HEK293 (cell line): Measurements from ENCODE around the gene VARS1.

Experiments used
- KLF16 ChIP-seq: fragments of 450-650 bp; formaldehyde crosslinking; IDR thresholded peaks from 2 replicates; pipeline ENCODE4 v1.5.1; 2017; ENCODE audit warnings: missing biosample characterization, missing genetic modification characterization
- MEIS1 ChIP-seq: sonication (generic); formaldehyde crosslinking; IDR thresholded peaks from 2 replicates; pipeline ENCODE4 v1.8.1; 2022; ENCODE audit warnings: missing genetic modification reagents, mild to moderate bottlenecking, borderline replicate concordance
- MZF1 ChIP-seq: fragments of 450-650 bp; formaldehyde crosslinking; IDR thresholded peaks from 2 replicates; pipeline ENCODE4 v1.5.1; 2017; ENCODE audit warnings: missing biosample characterization, missing genetic modification characterization, borderline replicate concordance
- PRDM2 ChIP-seq: fragments of 450-650 bp; formaldehyde crosslinking; IDR thresholded peaks from 2 replicates; pipeline ENCODE4 v1.5.1; 2016; ENCODE audit warnings: missing biosample characterization, missing genetic modification characterization, borderline replicate concordance
- SP3 ChIP-seq: fragments of 450-650 bp; formaldehyde crosslinking; IDR thresholded peaks from 2 replicates; pipeline ENCODE4 v1.5.1; 2016; ENCODE audit warnings: missing biosample characterization, missing genetic modification characterization
- TCF7L2 ChIP-seq: IDR thresholded peaks from 2 replicates; pipeline ENCODE4 v1.6.1; 2011; ENCODE audit warnings: low read depth, mild to moderate bottlenecking, inconsistent platforms, low read length, moderate library complexity, borderline replicate concordance
- YY1 ChIP-seq: fragments of 450-650 bp; formaldehyde crosslinking; IDR thresholded peaks from 2 replicates; pipeline ENCODE4 v1.5.1; 2018; ENCODE audit warnings: missing biosample characterization, missing genetic modification characterization
- ZBTB48 ChIP-seq: fragments of 450-650 bp; formaldehyde crosslinking; IDR thresholded peaks from 2 replicates; pipeline ENCODE4 v1.5.1; 2016; ENCODE audit warnings: missing biosample characterization, missing genetic modification characterization
- ZNF211 ChIP-seq: fragments of 450-650 bp; formaldehyde crosslinking; IDR thresholded peaks from 2 replicates; pipeline ENCODE4 v1.5.1; 2016; ENCODE audit warnings: low read depth, missing biosample characterization, missing genetic modification characterization
- ZNF391 ChIP-seq: fragments of 450-650 bp; formaldehyde crosslinking; IDR thresholded peaks from 2 replicates; pipeline ENCODE4 v1.5.1; 2016; ENCODE audit warnings: low read depth, missing biosample characterization, missing genetic modification characterization, borderline replicate concordance
- ZNF423 ChIP-seq: fragments of 450-650 bp; formaldehyde crosslinking; IDR thresholded peaks from 2 replicates; pipeline ENCODE4 v1.5.1; 2016; ENCODE audit warnings: missing biosample characterization, missing genetic modification characterization
- ZNF48 ChIP-seq: fragments of 450-650 bp; formaldehyde crosslinking; IDR thresholded peaks from 2 replicates; pipeline ENCODE4 v1.5.1; 2016; ENCODE audit warnings: missing biosample characterization, missing genetic modification characterization
- ZNF521 ChIP-seq: fragments of 450-650 bp; formaldehyde crosslinking; IDR thresholded peaks from 2 replicates; pipeline ENCODE4 v1.5.1; 2017; ENCODE audit warnings: missing biosample characterization, mild to moderate bottlenecking, missing genetic modification characterization
- ZNF555 ChIP-seq: fragments of 450-650 bp; formaldehyde crosslinking; conservative IDR thresholded peaks from 2 replicates; pipeline ENCODE4 v1.5.1; 2017; ENCODE audit warnings: missing biosample characterization, mild to moderate bottlenecking, missing genetic modification characterization, inconsistent platforms
- ZNF585B ChIP-seq: fragments of 450-650 bp; formaldehyde crosslinking; IDR thresholded peaks from 2 replicates; pipeline ENCODE4 v1.5.1; 2016; ENCODE audit warnings: missing biosample characterization, missing genetic modification characterization
- ZNF623 ChIP-seq: fragments of 450-650 bp; formaldehyde crosslinking; IDR thresholded peaks from 2 replicates; pipeline ENCODE4 v1.5.1; 2016; ENCODE audit warnings: missing biosample characterization, missing genetic modification characterization
- ZNF624 ChIP-seq: fragments of 450-650 bp; formaldehyde crosslinking; IDR thresholded peaks from 2 replicates; pipeline ENCODE4 v1.5.1; 2017; ENCODE audit warnings: missing biosample characterization, missing genetic modification characterization
- ZNF76 ChIP-seq: fragments of 450-650 bp; formaldehyde crosslinking; IDR thresholded peaks from 2 replicates; pipeline ENCODE4; 2016; ENCODE audit warnings: low read depth, missing biosample characterization, missing genetic modification characterization, borderline replicate concordance
- ZNF768 ChIP-seq: fragments of 450-650 bp; formaldehyde crosslinking; IDR thresholded peaks from 2 replicates; pipeline ENCODE4 v1.5.1; 2018; ENCODE audit warnings: missing biosample characterization, mild to moderate bottlenecking, missing genetic modification characterization
- ZNF776 ChIP-seq: fragments of 450-650 bp; formaldehyde crosslinking; IDR thresholded peaks from 2 replicates; pipeline ENCODE4 v1.5.0; 2017; ENCODE audit warnings: missing biosample characterization, missing genetic modification characterization, borderline replicate concordance
- ZSCAN23 ChIP-seq: fragments of 450-650 bp; formaldehyde crosslinking; IDR thresholded peaks from 2 replicates; pipeline ENCODE4 v1.5.1; 2016; ENCODE audit warnings: missing biosample characterization, missing genetic modification characterization
- ZSCAN4 ChIP-seq: fragments of 450-650 bp; formaldehyde crosslinking; IDR thresholded peaks from 2 replicates; pipeline ENCODE4 v1.5.1; 2017; ENCODE audit warnings: missing biosample characterization, missing genetic modification characterization
- ZXDB ChIP-seq: fragments of 450-650 bp; formaldehyde crosslinking; IDR thresholded peaks from 2 replicates; pipeline ENCODE4 v1.5.1; 2016; ENCODE audit warnings: missing biosample characterization, missing genetic modification characterization
- TF ChIP-seq, protein P1 (sequence below): sonication (generic); formaldehyde crosslinking; IDR thresholded peaks from 2 replicates; pipeline ENCODE4 v1.8.1; 2022; ENCODE audit warnings: mild to moderate bottlenecking, moderate library complexity, missing genetic modification reagents
- TF ChIP-seq, protein P2 (sequence below): fragments of 450-650 bp; formaldehyde crosslinking; IDR thresholded peaks from 2 replicates; pipeline ENCODE4 v1.5.1; 2017; ENCODE audit warnings: missing biosample characterization, missing genetic modification characterization

Gene VARS1

GRCh38 chr6:31776989-31777666, 18.4 kb downstream of the VARS1 start, which contains the start of gene VWA7 (continued):
- TF ChIP-seq YY1 (tag by site-specific recombination): no peak
- no peak for TF ChIP-seq TCF7L2
- peak; percentile 89 for TF ChIP-seq ZBTB48 (tag by site-specific recombination)
- peak; percentile 27 for TF ChIP-seq ZSCAN23 (tag by site-specific recombination)
- 0 out of 2 replicates have a peak, but pooled peaks have one; percentile 28 for TF ChIP-seq ZNF211 (tag by site-specific recombination)
- peak; percentile 66; the same call in 1 of the 2 replicates for TF ChIP-seq PRDM2 (tag by site-specific recombination)
- no peak for TF ChIP-seq ZNF48 (tag by site-specific recombination)
- TF ChIP-seq SP3 (tag by site-specific recombination): peak; percentile 74
- TF ChIP-seq ZNF521 (tag by site-specific recombination): no peak
- TF ChIP-seq ZSCAN4 (tag by site-specific recombination): peak; percentile 38; the same call in 1 of the 2 replicates
- TF ChIP-seq ZNF76: peak; percentile 70; the same call in 1 of the 2 replicates
- peak; percentile 91 for TF ChIP-seq ZNF624
- no peak for TF ChIP-seq ZNF585B (tag by site-specific recombination)
- TF ChIP-seq, protein P1, sequence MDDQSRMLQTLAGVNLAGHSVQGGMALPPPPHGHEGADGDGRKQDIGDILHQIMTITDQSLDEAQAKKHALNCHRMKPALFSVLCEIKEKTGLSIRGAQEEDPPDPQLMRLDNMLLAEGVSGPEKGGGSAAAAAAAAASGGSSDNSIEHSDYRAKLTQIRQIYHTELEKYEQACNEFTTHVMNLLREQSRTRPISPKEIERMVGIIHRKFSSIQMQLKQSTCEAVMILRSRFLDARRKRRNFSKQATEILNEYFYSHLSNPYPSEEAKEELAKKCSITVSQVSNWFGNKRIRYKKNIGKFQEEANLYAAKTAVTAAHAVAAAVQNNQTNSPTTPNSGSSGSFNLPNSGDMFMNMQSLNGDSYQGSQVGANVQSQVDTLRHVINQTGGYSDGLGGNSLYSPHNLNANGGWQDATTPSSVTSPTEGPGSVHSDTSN (CRISPR knock-in tag): peak; percentile 93; the same call in 1 of the 2 replicates
- no peak for TF ChIP-seq ZNF555 (tag by site-specific recombination)
- TF ChIP-seq ZXDB (tag by site-specific recombination): peak; percentile 77
- TF ChIP-seq ZNF391 (tag by site-specific recombination): 0 out of 2 replicates have a peak, but pooled peaks have one; percentile 20
- TF ChIP-seq, protein P2, sequence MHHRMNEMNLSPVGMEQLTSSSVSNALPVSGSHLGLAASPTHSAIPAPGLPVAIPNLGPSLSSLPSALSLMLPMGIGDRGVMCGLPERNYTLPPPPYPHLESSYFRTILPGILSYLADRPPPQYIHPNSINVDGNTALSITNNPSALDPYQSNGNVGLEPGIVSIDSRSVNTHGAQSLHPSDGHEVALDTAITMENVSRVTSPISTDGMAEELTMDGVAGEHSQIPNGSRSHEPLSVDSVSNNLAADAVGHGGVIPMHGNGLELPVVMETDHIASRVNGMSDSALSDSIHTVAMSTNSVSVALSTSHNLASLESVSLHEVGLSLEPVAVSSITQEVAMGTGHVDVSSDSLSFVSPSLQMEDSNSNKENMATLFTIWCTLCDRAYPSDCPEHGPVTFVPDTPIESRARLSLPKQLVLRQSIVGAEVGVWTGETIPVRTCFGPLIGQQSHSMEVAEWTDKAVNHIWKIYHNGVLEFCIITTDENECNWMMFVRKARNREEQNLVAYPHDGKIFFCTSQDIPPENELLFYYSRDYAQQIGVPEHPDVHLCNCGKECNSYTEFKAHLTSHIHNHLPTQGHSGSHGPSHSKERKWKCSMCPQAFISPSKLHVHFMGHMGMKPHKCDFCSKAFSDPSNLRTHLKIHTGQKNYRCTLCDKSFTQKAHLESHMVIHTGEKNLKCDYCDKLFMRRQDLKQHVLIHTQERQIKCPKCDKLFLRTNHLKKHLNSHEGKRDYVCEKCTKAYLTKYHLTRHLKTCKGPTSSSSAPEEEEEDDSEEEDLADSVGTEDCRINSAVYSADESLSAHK (tag by site-specific recombination): peak; percentile 48; the same call in 1 of the 2 replicates
- no peak; the same call in 1 of the 2 replicates for TF ChIP-seq ZNF623
- peak; percentile 97 for TF ChIP-seq ZNF776 (tag by site-specific recombination)
- peak; percentile 60; the same call in 1 of the 2 replicates for TF ChIP-seq MZF1 (tag by site-specific recombination)
- TF ChIP-seq ZNF768: no peak
- peak; percentile 88 for TF ChIP-seq KLF16 (tag by site-specific recombination)
- no peak for TF ChIP-seq MEIS1 (CRISPR knock-in tag)
- peak; percentile 74 for TF ChIP-seq ZNF423 (tag by site-specific recombination)
